HTR-8/SVneo (cell line): ENCODE measurements around the gene ATG2A.
A peak's percentile ranks its signal among the peaks of the same experiment; 100 is the strongest.

Experiments used
- DNase-seq: peaks from one replicate; pipeline ENCODE4 v3.0.0; 2011; ENCODE audit warnings: low spot score, mixed read lengths; ENCODE audit not compliant: insufficient read length
- FAIRE-seq: peaks from 2 replicates; lab custom pipeline; 2011; peaks lifted over from hg19 to GRCh38; lab: Jason Lieb, UNC

Gene ATG2A

GRCh38 chr11:64916775-64917662 lies at the start of gene ATG2A:
Gene ATG2A, minus strand, starts transcription at chr11:64917209. Its CDS starts 74 bp downstream, at chr11:64917135.
- DNase-seq = peak; percentile 99
- peak; percentile 82 for FAIRE-seq

GRCh38 chr11:64963072-64963631 lies 46.1 kb upstream of the ATG2A start:
- no peak for FAIRE-seq
- DNase-seq = no peak

- DNase-seq = no peak
- FAIRE-seq = no peak
These were observed 43.7 kb upstream of the ATG2A start for GRCh38 chr11:64960719-64961118.

GRCh38 chr11:64959498-64959897 lies 42.5 kb upstream of the ATG2A start:
- DNase-seq = no peak
- no peak for FAIRE-seq

- DNase-seq (no peak), FAIRE-seq (no peak)
These were observed 37.2 kb upstream of the ATG2A start for GRCh38 chr11:64954201-64954600.

GRCh38 chr11:64951529-64951928 lies 34.5 kb upstream of the ATG2A start:
- no peak for FAIRE-seq
- DNase-seq = no peak

- DNase-seq (no peak), FAIRE-seq (no peak)
These were observed 30.3 kb upstream of the ATG2A start for GRCh38 chr11:64947208-64947814.

- DNase-seq (no peak), FAIRE-seq (no peak)
These were observed 19.5 kb upstream of the ATG2A start for GRCh38 chr11:64936539-64936938.

- DNase-seq = no peak
- FAIRE-seq = no peak
These were observed 18.5 kb upstream of the ATG2A start, which contains the start of gene GPHA2 for GRCh38 chr11:64935359-64936081. Gene GPHA2, minus strand, starts transcription at chr11:64935893. Its CDS starts 433 bp downstream, at chr11:64935460.

GRCh38 chr11:64934682-64935358 lies 17.8 kb upstream of the ATG2A start:
- FAIRE-seq = no peak
- no peak for DNase-seq

- no peak for FAIRE-seq
- DNase-seq = no peak
These were observed 17.1 kb upstream of the ATG2A start for GRCh38 chr11:64933935-64934681.

GRCh38 chr11:64933213-64933934 lies 16.4 kb upstream of the ATG2A start:
- DNase-seq (no peak), FAIRE-seq (no peak)

- DNase-seq = no peak
- no peak for FAIRE-seq
These were observed 15.3 kb upstream of the ATG2A start for GRCh38 chr11:64932324-64932723.

- FAIRE-seq (no peak), DNase-seq (no peak)
These were observed 14.3 kb upstream of the ATG2A start for GRCh38 chr11:64931290-64931689.

GRCh38 chr11:64930340-64930739 lies 13.3 kb upstream of the ATG2A start:
- DNase-seq (no peak), FAIRE-seq (no peak)

GRCh38 chr11:64929625-64930024 lies 12.6 kb upstream of the ATG2A start:
- FAIRE-seq (no peak), DNase-seq (no peak)

GRCh38 chr11:64928957-64929356 lies 11.9 kb upstream of the ATG2A start:
- DNase-seq (no peak), FAIRE-seq (no peak)

- FAIRE-seq (no peak), DNase-seq (no peak)
These were observed 9.7 kb upstream of the ATG2A start for GRCh38 chr11:64926689-64927088.
